A549 (cell line): ENCODE results near the gene CRYBG3. TPM values are rescaled to one million over a fixed set of nuclear protein-coding genes. Genes with fewer than 3 reads are reported as not detected.

Source experiments
- ATAC-seq, 2 experiments: fragments of 200-7000 bp in 1 of 2; fragments of >200 bp in 1 of 2; cut with Nextera tagmentation in 1 of 2; cut with Tn5 transposase in 1 of 2; 3 replicates each; pipeline versions ENCODE4 v1.8.0 to v1.9.1; 2018 to 2020; ENCODE audit warnings: mild to moderate bottlenecking in 1 of 2, moderate library complexity in 1 of 2
- CTCF ChIA-PET: fragments of 300-600 bp; sonication (Branson Sonifier 250); formaldehyde crosslinking; extraction: SDS; loops from one replicate; lab custom pipeline; 2021; ENCODE audit warnings: antibody characterized with exemption, inconsistent platforms; lab: Yijun Ruan, JAX
- POLR2A ChIA-PET: fragments of 350-600 bp; formaldehyde crosslinking; extraction: SDS; loops from one replicate; lab custom pipeline; 2021; ENCODE audit warnings: antibody characterized with exemption, inconsistent platforms; lab: Yijun Ruan, JAX
- DNase-seq, 2 experiments: peaks; one replicate each; pipeline versions ENCODE4 v3.0.0 to v3.0.0-alpha.2; 2011 to 2016; ENCODE audit warnings: low read depth in 1 of 2, low spot score in 1 of 2
- FAIRE-seq: peaks from 2 replicates; lab custom pipeline; 2011; peaks lifted over from hg19 to GRCh38; lab: Jason Lieb, UNC
- H3K27ac ChIP-seq, 2 experiments: fragments of >200 bp; sonication (Bioruptor Twin); formaldehyde crosslinking; 3 replicates each; pipeline ENCODE4 v1.5.1; 2016 to 2017
- H3K4me1 ChIP-seq: fragments of >200 bp; sonication (Bioruptor Twin); formaldehyde crosslinking; 3 replicates; pipeline ENCODE4 v1.6.1; 2016
- H3K4me2 ChIP-seq: fragments of >200 bp; sonication (Bioruptor Twin); formaldehyde crosslinking; 3 replicates; pipeline ENCODE4 v1.6.1; 2016
- H3K4me3 ChIP-seq: fragments of >200 bp; sonication (Bioruptor Twin); formaldehyde crosslinking; 3 replicates; pipeline ENCODE4 v1.5.1; 2016
- H3K9me3 ChIP-seq: fragments of >200 bp; sonication (Bioruptor Twin); formaldehyde crosslinking; 3 replicates; pipeline ENCODE4 v1.6.1; 2016
- CBX2 ChIP-seq: fragments of 200-600 bp; sonication (generic); IDR thresholded peaks from 2 replicates; pipeline ENCODE4 v1.6.1; 2016; ENCODE audit warnings: low read depth, mild to moderate bottlenecking, borderline replicate concordance
- CHD4 ChIP-seq: fragments of 200-600 bp; sonication (generic); IDR thresholded peaks from 2 replicates; pipeline ENCODE4 v1.6.1; 2016; ENCODE audit warnings: antibody characterized with exemption, mild to moderate bottlenecking, borderline replicate concordance
- EHF ChIP-seq: fragments of 250-450 bp; sonication (Bioruptor Pico); IDR thresholded peaks from 2 replicates; pipeline ENCODE4 v1.5.0; 2020; ENCODE audit warnings: mild to moderate bottlenecking
- EHMT2 ChIP-seq: fragments of 200-600 bp; sonication (generic); IDR thresholded peaks from 2 replicates; pipeline ENCODE4 v1.6.1; 2016; ENCODE audit warnings: antibody characterized with exemption, low read depth, mild to moderate bottlenecking, moderate library complexity
- FOSL2 ChIP-seq, 2 experiments: fragments of 450-650 bp in 1 of 2; fragments of >200 bp in 1 of 2; sonication (Bioruptor Twin) in 1 of 2; formaldehyde crosslinking; IDR thresholded peaks; 2 replicates each; pipeline versions ENCODE4 v1.5.0 to v1.6.1; 2016 to 2020; ENCODE audit warnings: mild to moderate bottlenecking in 1 of 2, moderate library complexity in 1 of 2
- GATA3 ChIP-seq: IDR thresholded peaks from 2 replicates; pipeline ENCODE4 v1.6.1; 2012; ENCODE audit warnings: borderline replicate concordance
- HEYL ChIP-seq: fragments of 250-450 bp; sonication (Bioruptor Pico); IDR thresholded peaks from 2 replicates; pipeline ENCODE4 v1.8.0; 2021; ENCODE audit warnings: mild to moderate bottlenecking, moderate library complexity
- HOXB13 ChIP-seq: fragments of 250-450 bp; sonication (Bioruptor Pico); IDR thresholded peaks from 2 replicates; pipeline ENCODE4 v1.5.0; 2020; ENCODE audit warnings: low read depth, mild to moderate bottlenecking, moderate library complexity
- HOXB5 ChIP-seq: fragments of 250-450 bp; sonication (Bioruptor Pico); IDR thresholded peaks from 2 replicates; pipeline ENCODE4 v1.5.0; 2020; ENCODE audit warnings: mild to moderate bottlenecking, moderate library complexity
- JUN ChIP-seq, 2 experiments: fragments of >200 bp; sonication (Bioruptor Twin); formaldehyde crosslinking; IDR thresholded peaks; 2 replicates in 1 of 2; 3 replicates in 1 of 2; pipeline ENCODE4 v1.6.1; 2016 to 2017
- KDM5A ChIP-seq: fragments of 200-600 bp; sonication (generic); IDR thresholded peaks from 2 replicates; pipeline ENCODE4 v1.6.1; 2016; ENCODE audit warnings: antibody characterized with exemption, mild to moderate bottlenecking
- MAZ ChIP-seq: fragments of 150-350 bp; IDR thresholded peaks from 2 replicates; pipeline ENCODE4 v1.6.1; 2014; ENCODE audit warnings: antibody characterized with exemption, low read depth, low read length, borderline replicate concordance
- NR3C1 ChIP-seq: fragments of >200 bp; sonication (Bioruptor Twin); formaldehyde crosslinking; IDR thresholded peaks from 3 replicates; pipeline ENCODE4 v1.6.1; 2017
- PHF8 ChIP-seq: fragments of 200-600 bp; sonication (generic); IDR thresholded peaks from 2 replicates; pipeline ENCODE4 v1.6.1; 2016; ENCODE audit warnings: low read depth, mild to moderate bottlenecking, antibody characterized with exemption, moderate library complexity, borderline replicate concordance
- POLR2A ChIP-seq: IDR thresholded peaks from 2 replicates; pipeline ENCODE4 v1.6.1; 2012; ENCODE audit warnings: mild to moderate bottlenecking, low read length
- POLR2AphosphoS2 ChIP-seq: conservative IDR thresholded peaks from 2 replicates; pipeline ENCODE4 v1.6.1; 2012; ENCODE audit warnings: low read length, improper control_type of control experiment, inconsistent platforms
- SREBF2 ChIP-seq: fragments of 450-650 bp; IDR thresholded peaks from 2 replicates; pipeline ENCODE4 v1.6.1; 2014; ENCODE audit warnings: mild to moderate bottlenecking, moderate library complexity
- ZC3H11A ChIP-seq: fragments of 450-650 bp; IDR thresholded peaks from 2 replicates; pipeline ENCODE4 v1.6.1; 2014; ENCODE audit warnings: antibody characterized with exemption, mild to moderate bottlenecking
- ZSCAN20 ChIP-seq: fragments of 250-450 bp; sonication (Bioruptor Pico); IDR thresholded peaks from 2 replicates; pipeline ENCODE4 v1.8.0; 2022; ENCODE audit warnings: mild to moderate bottlenecking, moderate library complexity
- WGBS: methylation state at CpG from one replicate; pipeline ENCODE4 v1.1.6; 2017; ENCODE audit errors: missing lambda C conversion rate; 5-methylcytosine and 5-hydroxymethylcytosine counted together
- polyA plus RNA-seq, 4 experiments: library from polyadenylated mRNA; depleted of rRNA in 3 of 4; stranded (reverse); fragments of >200 nt; fragmentation: RNase III in 1 of 4; extraction: RNeasy Plus Mini Kit Qiagen cat#74134 plus additional on column Dnase treatment in 1 of 4; gene quantifications; 2 replicates in 3 of 4; 3 replicates in 1 of 4; pipeline ENCODE4 v1.2.3, GENCODE V29; 2011 to 2017
- TF ChIP-seq, protein P1 (sequence below): IDR thresholded peaks from 2 replicates; pipeline ENCODE4 v1.6.1; 2012
- TF ChIP-seq, protein P2 (sequence below): IDR thresholded peaks from 2 replicates; pipeline ENCODE4 v1.6.1; 2012; ENCODE audit warnings: low read depth, borderline replicate concordance
- TF ChIP-seq, protein P3 (sequence below): IDR thresholded peaks from 2 replicates; pipeline ENCODE4 v1.6.1; 2012

The CRYBG3 gene
- polyA plus RNA-seq, 2 of the 4 experiments (the other 2 are of a cell fraction), result 3.6 to 8.7 TPM

GRCh38 chr3:97928986-97929385 is 107.2 kb downstream of the CRYBG3 start:
- no peak overlapping the region for H3K27ac ChIP-seq
- TF ChIP-seq HOXB13 (CRISPR knock-in tag) (no peak), SREBF2 (no peak), ZC3H11A (no peak), MAZ (no peak), EHMT2 (no peak), POLR2A (no peak), KDM5A (no peak), PHF8 (no peak), FOSL2 (IDR thresholded peaks at IDR 0.05) (no peak), FOSL2 (CRISPR knock-in tag; IDR thresholded peaks at IDR 0.05) (no peak), CBX2 (no peak), NR3C1 (no peak), JUN (IDR thresholded peaks at IDR 0.05) (no peak)
- TF ChIP-seq, protein P1, sequence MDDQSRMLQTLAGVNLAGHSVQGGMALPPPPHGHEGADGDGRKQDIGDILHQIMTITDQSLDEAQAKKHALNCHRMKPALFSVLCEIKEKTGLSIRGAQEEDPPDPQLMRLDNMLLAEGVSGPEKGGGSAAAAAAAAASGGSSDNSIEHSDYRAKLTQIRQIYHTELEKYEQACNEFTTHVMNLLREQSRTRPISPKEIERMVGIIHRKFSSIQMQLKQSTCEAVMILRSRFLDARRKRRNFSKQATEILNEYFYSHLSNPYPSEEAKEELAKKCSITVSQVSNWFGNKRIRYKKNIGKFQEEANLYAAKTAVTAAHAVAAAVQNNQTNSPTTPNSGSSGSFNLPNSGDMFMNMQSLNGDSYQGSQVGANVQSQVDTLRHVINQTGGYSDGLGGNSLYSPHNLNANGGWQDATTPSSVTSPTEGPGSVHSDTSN, result no peak
- TF ChIP-seq, all 56 proteins: peak for 0
- CTCF ChIA-PET, result no interaction called here
- no peak for ATAC-seq
- no peaks in the 10 kb centered on the region for H3K9me3 ChIP-seq
- H3K4me1 ChIP-seq, result no peaks in the 10 kb centered on the region
- DNase-seq, result no peak
- H3K4me3 ChIP-seq, result no peak overlapping the region
- no peak overlapping the region for H3K4me2 ChIP-seq
- POLR2A ChIA-PET, result no interaction called here
- no peak for FAIRE-seq
- 95% methylated on average over 4 of the region's 4 CpGs for WGBS

GRCh38 chr3:97930018-97930417 is 108.2 kb downstream of the CRYBG3 start:
- FAIRE-seq, result no peak
- no peak for DNase-seq
- POLR2A ChIA-PET, result no interaction called here

GRCh38 chr3:97931218-97931617 is 109.4 kb downstream of the CRYBG3 start:
- H3K27ac ChIP-seq, result no peak overlapping the region
- POLR2A ChIA-PET, result no interaction called here
- TF ChIP-seq CHD4 (no peak), POLR2AphosphoS2 (no peak), ZC3H11A (no peak), MAZ (no peak), ZSCAN20 (CRISPR knock-in tag) (no peak), HOXB5 (CRISPR knock-in tag) (no peak), HEYL (CRISPR knock-in tag) (no peak)
- TF ChIP-seq, protein P2, sequence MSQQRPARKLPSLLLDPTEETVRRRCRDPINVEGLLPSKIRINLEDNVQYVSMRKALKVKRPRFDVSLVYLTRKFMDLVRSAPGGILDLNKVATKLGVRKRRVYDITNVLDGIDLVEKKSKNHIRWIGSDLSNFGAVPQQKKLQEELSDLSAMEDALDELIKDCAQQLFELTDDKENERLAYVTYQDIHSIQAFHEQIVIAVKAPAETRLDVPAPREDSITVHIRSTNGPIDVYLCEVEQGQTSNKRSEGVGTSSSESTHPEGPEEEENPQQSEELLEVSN, result no peak
- H3K4me2 ChIP-seq, result no peak overlapping the region
- H3K4me1 ChIP-seq, result no peaks in the 10 kb centered on the region
- whole genome bisulfite sequencing, result 50% methylated on average over 2 of the region's 2 CpGs
- DNase-seq, result no peak
- ATAC-seq, result no peak
- no peak overlapping the region for H3K4me3 ChIP-seq
- FAIRE-seq, result no peak
- no peaks in the 10 kb centered on the region for H3K9me3 ChIP-seq
- CTCF ChIA-PET, result no interaction called here

More at GRCh38 chr3:97930018-97930417, 108.2 kb downstream of the CRYBG3 start:
- no peak for TF ChIP-seq EHMT2
- TF ChIP-seq CBX2, result no peak
- TF ChIP-seq EHF (CRISPR knock-in tag), result no peak
- TF ChIP-seq, protein P3, sequence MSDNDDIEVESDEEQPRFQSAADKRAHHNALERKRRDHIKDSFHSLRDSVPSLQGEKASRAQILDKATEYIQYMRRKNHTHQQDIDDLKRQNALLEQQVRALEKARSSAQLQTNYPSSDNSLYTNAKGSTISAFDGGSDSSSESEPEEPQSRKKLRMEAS, result no peak
- no peak for TF ChIP-seq GATA3
- H3K27ac ChIP-seq, result no peak overlapping the region
- CTCF ChIA-PET, result interaction anchor here (1.0 kb wide), 1 partner anchor 93 kb away, joined by 4 read pairs; no protein-coding TSS in a partner anchor
- no peak for ATAC-seq
- no peak overlapping the region for H3K4me2 ChIP-seq
- H3K9me3 ChIP-seq, result no peaks in the 10 kb centered on the region
- H3K4me3 ChIP-seq, result no peak overlapping the region
- no peaks in the 10 kb centered on the region for H3K4me1 ChIP-seq
